Measurements from ENCODE around the gene MCRS1.

- TF ChIP-seq POLR2AphosphoS5 (IDR thresholded peaks at IDR 0.05) (no peak), CTCF (IDR thresholded peaks at IDR 0.05) (no peak), POLR2A (IDR thresholded peaks at IDR 0.05) (no peak)
Observed at GRCh38 chr12:49541911-49542505, 25.9 kb downstream of the MCRS1 start.
